GM12874 (cell line): ENCODE data around the gene SPG11.

Experiments
- CTCF ChIP-seq: IDR thresholded peaks from 2 replicates; pipeline ENCODE4 v1.5.1; 2011; ENCODE audit warnings: low read depth, mild to moderate bottlenecking, control low read depth, low read length, moderate library complexity; ENCODE audit not compliant: insufficient read depth

SPG11 gene, protein sequence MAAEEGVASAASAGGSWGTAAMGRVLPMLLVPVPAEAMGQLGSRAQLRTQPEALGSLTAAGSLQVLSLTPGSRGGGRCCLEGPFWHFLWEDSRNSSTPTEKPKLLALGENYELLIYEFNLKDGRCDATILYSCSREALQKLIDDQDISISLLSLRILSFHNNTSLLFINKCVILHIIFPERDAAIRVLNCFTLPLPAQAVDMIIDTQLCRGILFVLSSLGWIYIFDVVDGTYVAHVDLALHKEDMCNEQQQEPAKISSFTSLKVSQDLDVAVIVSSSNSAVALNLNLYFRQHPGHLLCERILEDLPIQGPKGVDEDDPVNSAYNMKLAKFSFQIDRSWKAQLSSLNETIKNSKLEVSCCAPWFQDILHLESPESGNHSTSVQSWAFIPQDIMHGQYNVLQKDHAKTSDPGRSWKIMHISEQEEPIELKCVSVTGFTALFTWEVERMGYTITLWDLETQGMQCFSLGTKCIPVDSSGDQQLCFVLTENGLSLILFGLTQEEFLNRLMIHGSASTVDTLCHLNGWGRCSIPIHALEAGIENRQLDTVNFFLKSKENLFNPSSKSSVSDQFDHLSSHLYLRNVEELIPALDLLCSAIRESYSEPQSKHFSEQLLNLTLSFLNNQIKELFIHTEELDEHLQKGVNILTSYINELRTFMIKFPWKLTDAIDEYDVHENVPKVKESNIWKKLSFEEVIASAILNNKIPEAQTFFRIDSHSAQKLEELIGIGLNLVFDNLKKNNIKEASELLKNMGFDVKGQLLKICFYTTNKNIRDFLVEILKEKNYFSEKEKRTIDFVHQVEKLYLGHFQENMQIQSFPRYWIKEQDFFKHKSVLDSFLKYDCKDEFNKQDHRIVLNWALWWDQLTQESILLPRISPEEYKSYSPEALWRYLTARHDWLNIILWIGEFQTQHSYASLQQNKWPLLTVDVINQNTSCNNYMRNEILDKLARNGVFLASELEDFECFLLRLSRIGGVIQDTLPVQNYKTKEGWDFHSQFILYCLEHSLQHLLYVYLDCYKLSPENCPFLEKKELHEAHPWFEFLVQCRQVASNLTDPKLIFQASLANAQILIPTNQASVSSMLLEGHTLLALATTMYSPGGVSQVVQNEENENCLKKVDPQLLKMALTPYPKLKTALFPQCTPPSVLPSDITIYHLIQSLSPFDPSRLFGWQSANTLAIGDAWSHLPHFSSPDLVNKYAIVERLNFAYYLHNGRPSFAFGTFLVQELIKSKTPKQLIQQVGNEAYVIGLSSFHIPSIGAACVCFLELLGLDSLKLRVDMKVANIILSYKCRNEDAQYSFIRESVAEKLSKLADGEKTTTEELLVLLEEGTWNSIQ (N-terminal part only)

GRCh38 chr15:44663410-44664308 is at the start of gene SPG11:
Gene SPG11, minus strand, starts transcription at chr15:44663662. Its CDS starts 15 bp downstream, at chr15:44663647.
- TF ChIP-seq CTCF: peak; percentile 89

GRCh38 chr15:44712346-44713005 is 49.0 kb upstream of the SPG11 start:
- TF ChIP-seq CTCF: no peak

DNA sequence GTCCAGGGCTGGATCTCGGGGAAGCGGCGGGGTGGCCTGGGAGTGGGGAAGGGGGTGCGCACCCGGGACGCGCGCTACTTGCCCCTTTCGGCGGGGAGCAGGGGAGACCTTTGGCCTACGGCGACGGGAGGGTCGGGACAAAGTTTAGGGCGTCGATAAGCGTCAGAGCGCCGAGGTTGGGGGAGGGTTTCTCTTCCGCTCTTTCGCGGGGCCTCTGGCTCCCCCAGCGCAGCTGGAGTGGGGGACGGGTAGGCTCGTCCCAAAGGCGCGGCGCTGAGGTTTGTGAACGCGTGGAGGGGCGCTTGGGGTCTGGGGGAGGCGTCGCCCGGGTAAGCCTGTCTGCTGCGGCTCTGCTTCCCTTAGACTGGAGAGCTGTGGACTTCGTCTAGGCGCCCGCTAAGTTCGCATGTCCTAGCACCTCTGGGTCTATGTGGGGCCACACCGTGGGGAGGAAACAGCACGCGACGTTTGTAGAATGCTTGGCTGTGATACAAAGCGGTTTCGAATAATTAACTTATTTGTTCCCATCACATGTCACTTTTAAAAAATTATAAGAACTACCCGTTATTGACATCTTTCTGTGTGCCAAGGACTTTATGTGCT is 48.4 kb upstream of the SPG11 start:
- no peak for TF ChIP-seq CTCF

DNA sequence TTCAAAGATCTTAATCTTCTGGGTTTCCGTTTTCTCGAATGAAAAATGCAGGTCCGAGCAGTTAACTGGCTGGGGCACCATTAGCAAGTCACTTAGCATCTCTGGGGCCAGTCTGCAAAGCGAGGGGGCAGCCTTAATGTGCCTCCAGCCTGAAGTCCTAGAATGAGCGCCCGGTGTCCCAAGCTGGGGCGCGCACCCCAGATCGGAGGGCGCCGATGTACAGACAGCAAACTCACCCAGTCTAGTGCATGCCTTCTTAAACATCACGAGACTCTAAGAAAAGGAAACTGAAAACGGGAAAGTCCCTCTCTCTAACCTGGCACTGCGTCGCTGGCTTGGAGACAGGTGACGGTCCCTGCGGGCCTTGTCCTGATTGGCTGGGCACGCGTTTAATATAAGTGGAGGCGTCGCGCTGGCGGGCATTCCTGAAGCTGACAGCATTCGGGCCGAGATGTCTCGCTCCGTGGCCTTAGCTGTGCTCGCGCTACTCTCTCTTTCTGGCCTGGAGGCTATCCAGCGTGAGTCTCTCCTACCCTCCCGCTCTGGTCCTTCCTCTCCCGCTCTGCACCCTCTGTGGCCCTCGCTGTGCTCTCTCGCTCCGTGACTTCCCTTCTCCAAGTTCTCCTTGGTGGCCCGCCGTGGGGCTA is 47.8 kb upstream of the SPG11 start, which contains the start of the genes B2M and PATL2:
Gene B2M, plus strand, starts transcription at position 422 of the 647 bp plus-strand sequence. Its CDS starts 30 bp downstream, at position 452.
Gene PATL2, minus strand, starts transcription at position 228 of the 647 bp plus-strand sequence. CDS start 34,833 bp downstream, outside the sequence.
- no peak for TF ChIP-seq CTCF

DNA sequence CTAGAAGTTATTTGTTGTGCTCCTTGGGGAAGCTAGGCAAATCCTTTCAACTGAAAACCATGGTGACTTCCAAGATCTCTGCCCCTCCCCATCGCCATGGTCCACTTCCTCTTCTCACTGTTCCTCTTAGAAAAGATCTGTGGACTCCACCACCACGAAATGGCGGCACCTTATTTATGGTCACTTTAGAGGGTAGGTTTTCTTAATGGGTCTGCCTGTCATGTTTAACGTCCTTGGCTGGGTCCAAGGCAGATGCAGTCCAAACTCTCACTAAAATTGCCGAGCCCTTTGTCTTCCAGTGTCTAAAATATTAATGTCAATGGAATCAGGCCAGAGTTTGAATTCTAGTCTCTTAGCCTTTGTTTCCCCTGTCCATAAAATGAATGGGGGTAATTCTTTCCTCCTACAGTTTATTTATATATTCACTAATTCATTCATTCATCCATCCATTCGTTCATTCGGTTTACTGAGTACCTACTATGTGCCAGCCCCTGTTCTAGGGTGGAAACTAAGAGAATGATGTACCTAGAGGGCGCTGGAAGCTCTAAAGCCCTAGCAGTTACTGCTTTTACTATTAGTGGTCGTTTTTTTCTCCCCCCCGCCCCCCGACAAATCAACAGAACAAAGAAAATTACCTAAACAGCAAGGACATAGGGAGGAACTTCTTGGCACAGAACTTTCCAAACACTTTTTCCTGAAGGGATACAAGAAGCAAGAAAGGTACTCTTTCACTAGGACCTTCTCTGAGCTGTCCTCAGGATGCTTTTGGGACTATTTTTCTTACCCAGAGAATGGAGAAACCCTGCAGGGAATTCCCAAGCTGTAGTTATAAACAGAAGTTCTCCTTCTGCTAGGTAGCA is 47.0 kb upstream of the SPG11 start:
- TF ChIP-seq CTCF: peak; percentile 42
